K562 (cell line): ENCODE results near the gene WDR83. TPM values are rescaled to one million over a fixed set of nuclear protein-coding genes. Genes with fewer than 3 reads are reported as not detected.

Experiments used
- CTCFL ChIP-seq: IDR thresholded peaks from 2 replicates; pipeline ENCODE4 v1.6.1; 2011; ENCODE audit warnings: borderline replicate concordance, low read depth, mild to moderate bottlenecking, moderate library complexity, low read length; ENCODE audit not compliant: insufficient read depth, poor library complexity, severe bottlenecking
- FOXA3 ChIP-seq, 2 experiments: fragments of 450-650 bp in 1 of 2; sonication (generic) in 1 of 2; formaldehyde crosslinking; IDR thresholded peaks in 1 of 2; conservative IDR thresholded peaks in 1 of 2; 2 replicates each; pipeline versions ENCODE4 v1.4.0 to v1.8.0; 2020 to 2022; ENCODE audit warnings: mild to moderate bottlenecking in 2 of 2, missing genetic modification reagents in 1 of 2
- JUN ChIP-seq, 2 experiments: sonication (generic) in 1 of 2; formaldehyde crosslinking in 1 of 2; IDR thresholded peaks; 2 replicates each; pipeline versions ENCODE4 v1.6.1 to v1.8.0; 2012 to 2022; ENCODE audit warnings: borderline replicate concordance in 2 of 2, mild to moderate bottlenecking in 2 of 2, improper control_type of control experiment in 1 of 2, low read depth in 1 of 2, low read length in 1 of 2, missing genetic modification reagents in 1 of 2
- L3MBTL2 ChIP-seq: fragments of 450-650 bp; IDR thresholded peaks from 2 replicates; pipeline ENCODE4 v1.6.1; 2016; ENCODE audit warnings: mild to moderate bottlenecking, moderate library complexity
- NR0B1 ChIP-seq: fragments of 450-650 bp; IDR thresholded peaks from one replicate; pipeline ENCODE4 v1.6.1; 2018; ENCODE audit warnings: mild to moderate bottlenecking, moderate library complexity; ENCODE audit not compliant: partially characterized antibody
- RAD21 ChIP-seq, 2 experiments: fragments of 250-450 bp in 1 of 2; fragments of 450-650 bp in 1 of 2; sonication (Bioruptor Pico) in 1 of 2; formaldehyde crosslinking in 1 of 2; IDR thresholded peaks in 1 of 2; conservative IDR thresholded peaks in 1 of 2; 2 replicates each; pipeline versions ENCODE4 v1.4.0 to v1.8.0; 2020 to 2022; ENCODE audit warnings: mild to moderate bottlenecking in 2 of 2, moderate library complexity in 1 of 2
- RFX7 ChIP-seq: fragments of 250-450 bp; sonication (Bioruptor Pico); IDR thresholded peaks from 2 replicates; pipeline ENCODE4 v1.5.1; 2021; ENCODE audit warnings: mild to moderate bottlenecking
- SMAD2 ChIP-seq: fragments of 150-350 bp; IDR thresholded peaks from 2 replicates; pipeline ENCODE4 v1.6.1; 2014; ENCODE audit warnings: low read depth, mild to moderate bottlenecking, low read length
- THRA ChIP-seq: fragments of 450-650 bp; IDR thresholded peaks from 2 replicates; pipeline ENCODE4 v1.6.1; 2017; ENCODE audit warnings: mild to moderate bottlenecking, moderate library complexity
- ZBTB7A ChIP-seq: IDR thresholded peaks from 2 replicates; pipeline ENCODE4 v1.6.1; 2011; ENCODE audit warnings: low read depth, mild to moderate bottlenecking, low read length, moderate library complexity, borderline replicate concordance; ENCODE audit not compliant: control insufficient read depth
- ZNF324 ChIP-seq: fragments of 250-450 bp; sonication (Bioruptor Pico); IDR thresholded peaks from 2 replicates; pipeline ENCODE4 v1.4.0; 2020; ENCODE audit warnings: mild to moderate bottlenecking
- ZNF407 ChIP-seq: fragments of 450-650 bp; IDR thresholded peaks from 2 replicates; pipeline ENCODE4 v1.6.1; 2016; ENCODE audit warnings: low read depth
- polyA plus RNA-seq, 8 experiments: library from polyadenylated mRNA; depleted of rRNA in 4 of 8; stranded (reverse) in 5 of 8; unstranded in 3 of 8; fragments of >200 nt; fragmentation: Nextera tagmentation in 2 of 8; fragmentation: Illumina TruSeq in 1 of 8; extraction: Ambion mirVana in 2 of 8; extraction: Trizol in 1 of 8; gene quantifications; 2 replicates each; pipeline versions ENCODE4 v1.2.1 to v1.2.3, GENCODE V29; 2011 to 2014; ENCODE audit warnings: inconsistent platforms in 1 of 8, missing spikeins in 1 of 8
- total RNA-seq, 7 experiments: library from RNA; depleted of rRNA in 6 of 7; stranded (reverse); fragments of >200 nt in 6 of 7; fragmentation: Illumina TruSeq in 2 of 7; extraction: Trizol in 2 of 7; gene quantifications; 2 replicates each; pipeline versions ENCODE4 v1.2.1 to v1.2.3, GENCODE V29; 2011 to 2021; ENCODE audit warnings: low replicate concordance in 1 of 7

WDR83 gene
- total and polyA plus RNA-seq, 9 of the 15 experiments (the other 6 are each of a cell fraction or from before 2014, with no cell fraction given), result 0.52 to 21.3 (median 4.2) TPM

- TF ChIP-seq JUN (IDR thresholded peaks at IDR 0.05; ENCODE audit: borderline replicate concordance, low read depth, low read length), result no peak
- no peak for TF ChIP-seq JUN (CRISPR knock-in tag; IDR thresholded peaks at IDR 0.05; ENCODE audit: borderline replicate concordance)
- no peak for TF ChIP-seq RFX7 (CRISPR knock-in tag)
- TF ChIP-seq CTCFL, result peak; percentile 67
- TF ChIP-seq L3MBTL2, result peak; percentile 81
- TF ChIP-seq THRA, result no peak
- TF ChIP-seq ZBTB7A, result no peak
- TF ChIP-seq ZNF407, result no peak
- peak in 1 of 2 experiments; percentile 61; a peak in 2 of 4 replicates for TF ChIP-seq RAD21 (CRISPR knock-in tag; conservative IDR thresholded peaks at IDR 0.05 in 1 of 2, IDR thresholded peaks at IDR 0.05 in 1 of 2)
- TF ChIP-seq SMAD2, result no peak
- no peak for TF ChIP-seq NR0B1
- TF ChIP-seq ZNF324 (CRISPR knock-in tag), result no peak
- 0 out of 4 replicates have a peak, but pooled peaks of 1 of the 2 experiments have one; percentile 57 for TF ChIP-seq FOXA3 (CRISPR knock-in tag; conservative IDR thresholded peaks at IDR 0.05 in 1 of 2, IDR thresholded peaks at IDR 0.05 in 1 of 2)
These were observed 26.6 kb upstream of the WDR83 start (continued) for GRCh38 chr19:12639901-12640613.
